Measurements from ENCODE around the gene HOPX. TPM values are rescaled to one million over a fixed set of nuclear protein-coding genes. Genes with fewer than 3 reads are reported as not detected.
"Not testable (repeated sequence)": the region's sequence is repeated elsewhere in the genome, so short reads cannot be mapped to it uniquely, and the experiment has no call there.

HOPX gene
- polyA plus RNA-seq, 3 donors, result 13.9 to 20.4 (median 15.8) TPM

DNA sequence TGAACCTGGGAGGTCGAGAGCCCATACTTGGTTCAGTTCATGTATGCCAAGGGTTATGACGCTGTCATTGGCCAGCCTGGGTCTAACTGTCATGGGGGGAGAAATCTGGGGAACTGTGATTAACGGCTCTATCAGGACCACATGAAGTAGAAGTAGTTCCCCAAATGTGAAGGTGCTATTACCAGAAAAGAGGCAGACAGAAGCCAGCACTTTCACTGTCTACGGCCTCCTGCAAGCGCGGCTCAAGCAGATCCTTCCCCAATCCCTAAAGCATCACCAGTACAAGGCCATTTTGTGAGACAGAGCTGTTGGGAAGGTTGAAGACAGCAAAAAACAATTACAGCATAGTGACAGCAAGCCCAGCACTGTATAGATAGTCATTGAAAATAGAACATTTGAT, 37.5 kb downstream of the HOPX start:
- DNase-seq (ENCODE audit: extremely low read depth in 1 of 11, low read depth in 9 of 11, low spot score in 4 of 11), result no peak

DNA sequence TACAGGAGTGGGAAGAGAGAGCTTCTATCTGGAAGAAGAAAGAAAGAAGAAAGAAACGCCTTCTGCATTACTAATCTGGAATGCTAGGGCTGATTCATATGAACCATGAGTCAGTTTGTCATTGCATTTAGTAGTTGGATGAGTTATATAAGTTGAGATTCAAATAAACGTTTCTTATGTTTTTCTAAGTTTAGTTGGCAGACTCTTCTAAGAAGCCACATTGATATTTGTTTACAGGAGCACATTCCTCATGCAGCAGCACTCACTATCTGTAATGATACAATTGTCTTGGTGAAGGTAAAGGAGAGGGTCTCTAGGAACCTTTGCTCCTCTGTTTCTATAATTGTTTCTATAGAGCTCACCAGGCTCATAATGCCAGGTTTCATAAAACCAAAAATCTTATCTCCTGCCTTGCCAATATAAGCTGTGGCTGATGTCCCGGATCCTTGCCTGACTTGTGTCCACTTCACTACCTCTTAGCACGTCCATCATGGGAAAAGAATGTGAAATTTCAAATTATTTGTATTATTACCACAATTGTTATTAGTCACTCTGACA, 39.5 kb downstream of the HOPX start:
- no peak for DNase-seq (ENCODE audit: extremely low read depth in 1 of 11, low read depth in 9 of 11, low spot score in 4 of 11)

DNA sequence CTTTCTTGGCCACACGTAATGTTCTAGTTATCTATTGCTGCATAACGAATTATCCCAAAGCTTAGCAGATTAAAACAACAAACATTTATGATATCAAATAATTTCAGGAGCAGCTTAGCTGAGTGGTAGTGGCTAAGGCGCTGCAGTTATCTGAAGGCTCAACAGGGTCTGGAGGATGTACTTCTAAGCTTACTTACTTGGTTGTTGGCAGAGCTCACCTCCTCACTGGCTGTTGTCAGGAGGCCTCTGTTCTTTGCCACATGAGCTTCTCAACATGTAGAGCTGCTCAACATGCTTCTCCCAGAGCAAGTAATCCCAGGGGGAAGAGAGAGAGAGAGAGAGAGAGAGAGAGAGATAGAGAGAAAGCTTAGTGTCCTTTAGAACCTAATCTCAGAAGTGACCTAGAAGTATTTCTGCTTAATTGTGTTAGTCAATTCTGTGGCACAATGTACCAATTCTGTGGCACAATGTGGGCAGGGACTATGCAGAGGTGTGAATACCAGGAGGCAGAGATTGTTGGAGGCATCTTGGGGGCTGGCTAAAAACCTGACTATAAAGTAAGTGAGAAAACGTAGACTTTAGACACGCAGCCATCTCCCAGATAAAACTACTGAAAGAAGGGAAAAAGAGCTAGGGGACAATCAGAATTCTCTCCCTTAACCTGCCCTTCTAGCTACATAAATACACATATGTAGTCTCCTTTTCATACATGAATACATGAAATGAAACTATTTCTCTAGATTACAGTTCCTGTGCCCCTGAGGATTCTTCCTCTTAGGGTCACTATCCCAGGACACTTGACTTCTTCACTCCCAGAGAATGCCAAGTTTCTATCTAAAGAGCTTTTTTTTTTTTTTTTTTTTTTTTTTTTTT, 40.2 kb downstream of the HOPX start:
- DNase-seq (ENCODE audit: extremely low read depth in 1 of 11, low read depth in 9 of 11, low spot score in 4 of 11), result no peak

DNA sequence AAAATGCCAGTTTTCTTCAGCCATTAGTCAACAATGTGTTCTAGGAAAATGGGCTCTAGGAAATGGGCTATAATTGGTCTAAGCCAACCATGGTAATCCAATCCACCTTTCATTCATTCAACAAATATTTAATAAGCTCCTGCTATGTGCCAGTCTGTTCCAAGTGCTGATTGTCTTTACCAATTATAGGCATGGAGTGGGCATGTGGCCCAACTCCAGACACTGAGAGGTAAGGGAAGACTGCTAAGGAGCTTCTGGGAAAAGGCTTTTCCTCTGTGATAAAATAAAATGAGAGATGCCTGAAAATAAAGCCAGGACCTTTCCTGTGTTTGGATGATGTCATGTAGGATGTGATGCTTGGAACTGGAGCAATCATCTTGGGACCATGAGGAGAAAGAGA, 43.3 kb downstream of the HOPX start:
- no peak for DNase-seq (ENCODE audit: extremely low read depth in 1 of 11, low read depth in 9 of 11, low spot score in 4 of 11)

DNA sequence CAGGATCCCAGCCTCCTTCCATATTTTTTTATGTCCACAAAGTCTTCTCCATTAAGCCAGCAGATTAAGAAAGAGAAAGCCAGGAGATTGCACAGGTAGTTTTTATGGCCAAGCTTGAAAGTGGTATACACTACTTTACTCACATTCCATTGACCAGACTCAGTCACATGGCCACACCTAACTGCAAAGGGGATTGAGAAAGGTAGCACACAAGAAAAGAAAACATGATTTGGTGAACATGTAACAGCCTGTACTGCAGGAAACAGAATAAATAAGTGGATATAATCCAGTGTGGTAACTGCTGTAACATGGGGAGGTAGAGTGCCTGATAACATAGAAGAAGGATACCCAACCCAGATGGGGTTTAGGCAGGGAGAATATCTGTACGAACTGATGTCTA, 43.9 kb downstream of the HOPX start:
- DNase-seq (ENCODE audit: extremely low read depth in 1 of 11, low read depth in 9 of 11, low spot score in 4 of 11), result no peak

DNA sequence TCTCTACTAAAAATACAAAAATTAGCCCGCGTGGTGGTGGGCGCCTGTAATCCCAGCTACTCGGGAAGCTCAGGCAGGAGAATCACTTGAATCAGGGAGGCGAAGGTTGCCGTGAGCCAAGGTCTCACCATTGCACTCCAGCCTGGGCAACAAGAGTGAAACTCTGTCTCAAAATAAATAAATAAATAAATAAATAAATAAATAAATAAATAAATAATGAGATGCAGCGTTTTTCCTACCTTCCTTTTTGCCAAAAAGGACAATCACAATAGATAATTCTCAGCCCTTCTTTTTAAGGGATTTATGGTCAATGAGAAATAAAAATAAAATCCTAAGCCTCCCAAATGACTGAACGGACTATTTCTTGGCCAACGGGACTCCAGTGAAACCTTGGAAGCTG, 46.1 kb downstream of the HOPX start:
- DNase-seq (ENCODE audit: extremely low read depth in 1 of 11, low read depth in 9 of 11, low spot score in 4 of 11), result not testable (repeated sequence)

DNA sequence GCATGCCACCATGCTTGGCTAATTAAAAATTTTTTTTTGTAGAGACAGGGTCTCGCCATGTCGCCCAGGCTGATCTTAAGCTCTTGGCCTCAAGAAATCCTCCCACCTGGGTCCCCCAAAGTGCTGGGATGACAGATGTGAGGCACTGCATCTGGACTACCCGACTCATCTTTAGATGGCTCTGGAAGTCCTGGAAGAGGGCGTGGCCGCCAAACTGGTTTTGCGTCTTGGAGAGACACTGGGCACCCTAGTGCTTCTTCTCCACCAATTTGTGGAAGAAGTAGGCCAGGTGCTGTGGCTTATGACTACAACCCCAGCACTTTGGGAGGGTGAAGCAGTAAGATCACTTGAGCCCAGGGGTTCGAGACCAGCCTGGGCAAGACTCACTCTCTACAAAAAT, 47.6 kb downstream of the HOPX start:
- no peak for DNase-seq (ENCODE audit: extremely low read depth in 1 of 11, low read depth in 9 of 11, low spot score in 4 of 11)

DNA sequence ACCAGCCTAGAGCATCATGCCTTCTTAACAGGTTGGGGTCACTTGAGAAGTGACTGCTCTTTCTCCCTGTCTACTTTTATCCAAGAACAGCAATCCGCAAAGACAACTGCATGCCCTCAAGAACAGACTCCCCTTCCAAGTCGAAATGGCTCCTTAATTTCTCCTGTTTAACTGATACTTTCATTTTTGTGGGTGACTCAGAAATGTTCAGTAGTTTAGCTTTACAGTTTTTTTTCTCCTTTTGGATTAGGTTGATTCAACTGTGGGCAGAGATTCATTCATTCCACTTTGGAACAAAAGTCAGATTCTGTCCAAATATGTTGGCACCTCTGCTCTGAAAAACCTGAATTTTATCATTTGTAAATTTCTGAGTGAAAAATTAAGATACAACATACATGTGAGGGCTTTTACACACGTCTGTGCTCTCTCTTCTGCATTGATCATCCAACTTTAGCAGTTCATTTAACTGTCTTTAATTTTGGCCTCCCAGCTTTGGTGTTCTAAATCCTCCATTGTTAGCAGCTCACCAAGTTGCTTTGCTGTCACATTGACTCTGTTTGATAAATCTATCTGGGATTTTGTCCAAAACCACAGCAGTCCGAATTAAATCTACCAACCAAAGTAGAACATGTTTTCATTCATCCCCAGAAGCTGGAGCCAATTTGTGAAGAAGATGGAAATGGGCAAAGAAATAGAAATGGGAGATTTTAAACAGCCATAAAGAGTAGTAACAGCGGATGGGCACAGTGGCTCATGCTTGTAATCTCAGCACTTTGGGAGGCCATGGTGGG, 50.0 kb downstream of the HOPX start:
- no peak for DNase-seq (ENCODE audit: extremely low read depth in 1 of 11, low read depth in 9 of 11, low spot score in 4 of 11)

DNA sequence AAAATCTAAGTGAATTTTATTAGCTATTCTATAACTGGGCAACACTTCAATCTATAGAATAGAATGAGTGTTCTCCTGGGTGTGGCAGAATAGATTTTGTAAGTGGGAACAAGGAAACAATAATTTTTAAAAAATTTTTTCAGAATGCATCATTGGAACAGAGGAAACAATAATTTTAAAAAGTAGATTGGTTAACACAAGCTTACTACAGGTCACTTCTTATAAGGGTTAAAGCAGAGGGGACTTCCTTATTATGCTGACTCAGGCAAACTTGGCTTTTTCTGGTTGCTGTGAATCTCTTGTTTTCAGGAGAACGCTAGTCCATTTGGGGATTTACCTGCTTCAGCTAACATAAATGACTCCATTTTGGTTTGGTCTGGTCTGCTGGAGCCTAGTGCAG, 52.5 kb downstream of the HOPX start:
- DNase-seq (ENCODE audit: extremely low read depth in 1 of 11, low read depth in 9 of 11, low spot score in 4 of 11), result no peak

DNA sequence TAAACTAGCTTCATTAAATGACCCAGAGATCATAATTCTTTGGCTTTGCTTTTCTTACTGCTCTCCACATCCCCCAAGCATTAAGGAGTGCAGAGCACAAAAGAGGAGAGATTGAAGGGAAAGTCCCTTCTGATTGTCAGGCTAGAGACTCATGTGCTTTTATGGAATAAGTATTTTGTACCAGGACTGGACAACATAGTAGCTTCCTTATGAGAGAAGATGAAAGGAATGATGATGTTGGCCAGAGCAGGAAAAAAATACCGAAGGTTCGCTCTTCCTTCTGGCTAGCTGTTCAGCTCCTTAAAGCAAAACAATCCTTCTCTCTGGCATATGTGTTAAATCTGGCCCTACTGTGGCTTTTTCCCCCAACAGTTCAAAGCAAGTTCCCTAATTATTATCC, 53.1 kb downstream of the HOPX start:
- DNase-seq (ENCODE audit: extremely low read depth in 1 of 11, low read depth in 9 of 11, low spot score in 4 of 11), result no peak

DNA sequence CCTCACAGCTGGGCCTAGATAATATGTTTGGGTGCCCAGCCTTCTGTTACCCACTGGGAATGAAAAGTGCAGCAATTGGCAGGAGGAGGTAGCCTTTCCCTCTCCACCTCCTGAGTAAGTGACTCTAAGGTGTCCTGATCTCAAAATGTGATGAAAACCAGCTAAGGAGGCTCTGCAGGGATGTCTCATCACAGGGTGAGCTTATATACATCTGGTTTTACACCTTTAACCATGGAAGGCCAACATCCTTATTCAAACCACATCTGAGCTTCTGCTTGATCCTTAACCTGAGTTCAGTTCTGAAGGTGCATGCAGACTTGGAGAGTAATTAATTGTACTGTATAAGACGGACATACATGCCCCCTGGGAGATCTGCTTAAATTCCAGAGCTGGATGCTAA, 53.7 kb downstream of the HOPX start:
- DNase-seq (ENCODE audit: extremely low read depth in 1 of 11, low read depth in 9 of 11, low spot score in 4 of 11), result no peak

DNA sequence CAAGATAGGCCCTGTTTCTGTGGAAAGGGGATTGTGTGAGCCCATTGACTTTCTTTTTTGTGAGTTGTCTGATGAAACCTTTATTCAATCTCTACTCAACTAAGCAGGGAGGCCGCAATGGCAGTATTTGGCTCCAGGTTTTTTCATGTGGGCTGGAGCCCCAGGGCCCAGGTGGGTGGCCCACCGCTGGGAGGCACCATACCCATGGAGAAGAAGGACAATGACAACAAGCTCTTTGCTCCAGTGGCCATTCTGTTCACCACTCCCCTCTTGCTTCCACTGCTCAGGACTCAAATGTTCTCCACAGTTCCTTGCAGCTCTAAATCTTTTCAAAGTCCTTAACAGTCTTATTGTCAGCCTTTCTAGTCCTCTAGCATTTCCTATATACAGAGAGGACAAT, 54.1 kb downstream of the HOPX start:
- no peak for DNase-seq (ENCODE audit: extremely low read depth in 1 of 11, low read depth in 9 of 11, low spot score in 4 of 11)

DNA sequence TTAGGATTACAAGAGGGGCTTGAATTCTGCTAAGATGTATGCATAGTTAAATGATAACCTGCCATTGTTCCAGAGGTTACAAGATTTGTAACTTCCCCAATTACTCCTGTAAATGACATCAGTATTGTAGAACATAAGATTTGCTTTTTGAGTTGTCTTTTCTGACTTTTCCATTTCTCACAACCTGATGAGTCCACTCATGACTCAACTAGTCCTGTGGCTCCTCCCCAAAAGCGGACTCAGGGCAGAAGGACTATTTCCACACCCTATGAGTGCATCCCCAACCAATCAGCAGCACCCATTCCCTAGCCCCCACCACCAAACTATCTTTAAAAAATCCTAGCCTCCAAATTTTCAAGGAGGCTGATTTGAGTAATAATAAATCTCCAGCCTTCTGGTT, 54.7 kb downstream of the HOPX start:
- no peak for DNase-seq (ENCODE audit: extremely low read depth in 1 of 11, low read depth in 9 of 11, low spot score in 4 of 11)

DNA sequence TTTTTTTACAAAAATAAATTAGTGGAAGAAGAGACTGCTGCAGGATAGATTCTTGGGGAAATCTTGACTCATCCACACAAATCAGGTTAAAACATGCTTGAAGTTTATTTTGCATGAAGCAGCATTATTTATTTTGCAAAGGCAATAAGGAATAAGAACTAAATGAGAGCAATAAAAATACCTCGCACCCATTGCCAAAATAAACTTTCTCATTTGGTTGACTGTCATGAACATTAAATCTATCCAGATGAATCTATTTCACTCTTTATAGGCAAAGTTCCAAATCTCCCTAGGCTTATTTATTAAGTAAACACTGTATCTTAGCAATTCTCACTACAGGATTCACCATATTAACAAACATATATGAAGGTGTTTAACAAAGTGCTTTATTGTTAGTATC, 58.9 kb downstream of the HOPX start:
- peak in 1 of 11 donors; percentile 45 for DNase-seq (ENCODE audit: extremely low read depth in 1 of 11, low read depth in 9 of 11, low spot score in 4 of 11)

DNA sequence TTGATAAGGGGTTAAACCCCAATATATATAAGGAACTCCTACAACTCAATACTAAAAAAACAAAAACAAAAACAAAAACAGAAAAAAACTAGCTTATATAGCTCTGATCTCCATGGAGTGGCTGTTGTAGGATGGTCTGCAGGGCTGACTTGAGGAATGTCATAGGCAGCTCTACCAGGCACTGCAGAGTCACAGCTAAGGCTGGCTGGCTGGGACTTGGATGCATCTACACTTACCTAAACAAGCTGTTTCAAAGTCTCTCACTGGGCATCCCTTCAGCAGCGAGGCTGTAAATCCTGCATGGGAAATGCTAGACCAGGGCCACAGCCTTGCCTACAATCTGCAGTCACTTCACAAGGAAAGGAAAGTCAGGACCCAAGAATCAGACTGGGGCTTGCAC, 61.3 kb downstream of the HOPX start:
- no peak for DNase-seq (ENCODE audit: extremely low read depth in 1 of 11, low read depth in 9 of 11, low spot score in 4 of 11)

DNA sequence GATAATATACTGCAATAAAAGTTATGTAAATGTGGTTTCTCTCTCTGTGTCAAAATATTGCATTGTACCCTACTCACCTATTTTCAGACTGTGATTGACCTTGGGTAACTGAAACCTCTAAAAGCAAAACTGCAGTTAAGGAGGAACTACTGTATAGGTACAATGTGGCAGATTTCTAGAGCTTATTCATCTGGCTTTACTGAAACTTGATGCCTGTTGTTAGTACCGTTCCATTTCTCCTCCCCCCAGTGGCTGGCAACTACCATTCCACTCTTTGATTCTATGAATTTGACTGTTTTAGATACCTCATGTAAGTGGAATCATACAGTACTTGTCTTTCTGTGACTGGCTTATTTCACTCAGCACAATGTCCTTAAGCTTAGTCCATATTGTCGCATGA, 61.9 kb downstream of the HOPX start:
- no peak for DNase-seq (ENCODE audit: extremely low read depth in 1 of 11, low read depth in 9 of 11, low spot score in 4 of 11)

DNA sequence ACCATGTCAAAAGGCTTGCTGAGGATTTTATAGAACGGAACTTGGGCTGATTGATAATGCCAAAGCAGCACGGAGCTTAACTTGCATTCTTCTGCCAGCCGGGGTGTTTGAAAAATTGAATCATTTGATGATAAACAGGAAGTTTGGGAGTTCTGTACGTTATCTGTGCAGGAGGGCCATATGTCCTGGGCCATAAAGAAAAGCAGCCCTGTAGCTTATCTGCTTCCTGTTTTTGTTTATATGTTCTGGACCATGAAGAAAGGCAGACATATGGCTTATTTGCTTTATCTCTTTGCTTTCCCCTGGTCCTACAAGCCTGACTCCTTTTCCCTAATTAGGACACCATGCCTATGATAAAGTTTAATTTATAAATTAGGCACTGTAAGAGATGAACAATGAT, 62.4 kb downstream of the HOPX start:
- no peak for DNase-seq (ENCODE audit: extremely low read depth in 1 of 11, low read depth in 9 of 11, low spot score in 4 of 11)

DNA sequence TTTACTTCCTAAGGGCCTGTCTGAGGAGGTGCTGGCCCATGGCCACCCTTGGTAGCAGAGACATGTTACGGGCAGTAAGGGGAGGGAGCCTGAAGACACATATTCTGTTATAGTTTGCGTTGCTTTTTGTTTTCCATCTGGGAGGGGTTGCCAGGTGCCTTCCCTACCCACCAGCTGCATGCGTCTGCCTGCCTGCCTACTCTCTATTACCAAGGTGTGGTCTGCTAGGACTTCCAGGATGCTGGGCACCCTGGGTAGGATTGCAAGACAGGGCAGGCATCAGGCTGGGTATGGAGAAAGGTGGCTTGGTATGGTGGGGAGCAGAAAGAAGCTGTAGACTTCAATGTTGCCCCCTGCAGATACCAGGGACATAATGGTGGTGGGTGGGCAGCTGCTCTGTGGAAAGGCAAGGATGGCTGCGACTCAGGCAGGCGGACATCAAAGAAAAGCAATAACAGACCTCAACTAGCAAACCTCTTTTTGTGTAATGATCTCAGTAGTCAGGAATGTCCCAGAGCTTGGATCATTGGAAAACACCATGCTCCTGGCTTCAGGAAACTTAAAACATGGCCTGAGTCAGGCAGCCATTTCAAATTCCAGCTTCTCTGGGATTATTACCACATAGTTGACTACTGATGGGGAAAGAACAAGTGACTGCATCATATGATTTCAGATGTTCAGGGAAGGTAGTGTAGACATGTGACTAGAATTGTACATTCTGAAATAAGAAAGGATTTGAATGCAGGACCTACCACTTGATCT, 67.8 kb downstream of the HOPX start:
- no peak for DNase-seq (ENCODE audit: extremely low read depth in 1 of 11, low read depth in 9 of 11, low spot score in 4 of 11)

DNA sequence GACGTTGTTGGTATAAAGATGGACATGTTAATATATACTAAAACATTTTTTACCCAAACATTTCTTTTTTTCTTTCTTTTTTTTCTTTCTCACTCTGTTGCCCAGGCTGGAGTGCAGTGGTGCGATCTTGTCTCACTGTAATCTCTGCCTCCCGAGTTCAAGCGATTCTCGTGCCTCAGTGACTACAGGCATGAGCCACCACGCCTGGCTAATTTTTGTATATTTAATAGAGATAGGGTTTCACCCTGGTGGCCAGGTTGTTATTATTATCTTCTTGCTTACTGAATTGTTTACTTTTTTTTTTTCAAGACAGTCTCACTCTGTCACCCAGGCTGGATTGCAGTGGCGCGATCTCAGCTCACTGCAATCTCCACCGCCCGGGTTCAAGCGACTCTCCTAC, 68.8 kb downstream of the HOPX start:
- DNase-seq (ENCODE audit: extremely low read depth in 1 of 11, low read depth in 9 of 11, low spot score in 4 of 11), result no peak

DNA sequence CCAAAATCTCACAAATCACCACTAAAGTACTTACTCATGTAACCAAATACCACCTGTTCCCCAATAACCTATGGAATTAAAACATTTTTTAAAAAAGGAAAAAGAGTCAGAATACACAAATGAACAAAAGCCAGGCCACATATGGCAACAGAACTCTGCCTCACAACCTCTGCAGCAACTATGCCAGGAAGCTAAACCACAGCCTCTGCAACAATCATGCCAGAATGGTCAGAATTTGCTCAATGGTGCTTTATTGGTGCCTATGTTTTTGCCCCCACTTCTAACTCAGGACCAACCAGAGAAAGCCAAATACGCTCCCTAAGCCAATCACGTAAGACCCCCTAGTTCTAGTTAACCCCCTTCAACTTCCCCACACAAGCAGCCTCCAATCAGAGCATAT, 69.6 kb downstream of the HOPX start:
- DNase-seq (ENCODE audit: extremely low read depth in 1 of 11, low read depth in 9 of 11, low spot score in 4 of 11), result no peak

Data from renal cortex interstitium (tissue), 11 donors.